Measurements from ENCODE around the gene LRRC74B.

Gene LRRC74B

DNA sequence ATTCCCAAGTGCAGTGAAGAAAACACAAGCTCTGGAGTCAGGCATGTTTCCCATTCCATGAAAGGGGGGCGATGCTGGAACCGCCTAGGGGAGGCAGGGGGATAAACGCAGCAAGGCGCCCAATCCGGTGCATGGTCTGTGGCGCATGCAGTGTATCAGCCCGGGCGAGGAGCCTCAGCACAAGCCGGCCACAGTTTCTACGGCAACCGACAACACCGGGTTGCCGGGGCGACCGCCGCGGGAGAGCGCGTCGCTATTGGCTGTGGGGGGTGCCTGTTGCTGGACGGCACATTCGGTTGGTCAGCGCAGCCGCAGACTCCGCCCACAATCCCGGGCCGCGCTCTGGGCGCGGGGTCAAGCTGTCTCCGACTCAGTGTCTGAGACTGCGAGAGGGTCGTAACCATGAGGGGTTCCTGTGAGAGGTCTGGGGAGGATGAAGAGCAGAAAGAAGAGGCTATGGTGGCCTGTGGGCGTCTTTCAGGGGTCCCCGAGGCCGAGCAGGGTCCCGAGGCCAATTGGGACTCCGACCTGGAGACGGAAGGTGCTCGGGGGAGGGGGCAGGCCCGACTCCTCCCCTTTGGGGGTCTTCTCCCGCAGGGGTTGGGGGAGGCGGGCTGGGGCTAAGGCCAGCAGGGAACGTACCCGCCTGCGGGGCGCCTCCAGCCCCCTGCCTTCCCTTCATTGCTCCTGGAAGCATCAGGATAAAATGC is at the start of gene LRRC74B:
TSS of gene LRRC74B (plus strand) at position 362 of the 710 bp plus-strand sequence. CDS start at position 403, 41 bp downstream.
- ChIA-PET CTCF (interaction anchor here (1.1 to 1.5 kb wide), 2 partner anchors 56 to 63 kb away, joined by 3 to 4 read pairs; no protein-coding TSS in a partner anchor), POLR2A (no interaction called here)
- DNase-seq (ENCODE audit: extremely low spot score): peak; percentile 92

DNA sequence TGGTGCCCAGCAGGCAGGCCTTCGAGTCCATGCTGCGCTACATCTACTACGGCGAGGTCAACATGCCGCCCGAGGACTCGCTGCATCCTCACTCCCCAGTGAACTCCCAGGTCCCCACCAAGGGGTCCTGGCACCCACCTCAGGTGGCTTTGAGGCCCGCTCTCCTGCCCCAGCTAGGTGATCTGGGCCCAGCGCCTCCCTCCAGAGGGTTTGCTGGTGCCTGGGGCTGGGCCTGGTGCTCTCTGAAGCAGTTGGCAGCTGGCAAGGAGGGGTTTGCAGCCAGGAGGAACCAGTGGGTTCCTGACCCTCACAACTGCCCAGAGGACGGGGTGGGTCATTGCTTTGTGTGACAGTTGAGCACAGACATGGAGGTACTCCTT is 49.7 kb upstream of the LRRC74B start:
- ChIA-PET POLR2A (no interaction called here), CTCF (interaction anchor here (0.7 kb wide), 1 partner anchor 14 kb away, joined by 3 read pairs; the partner anchor contains the start of gene LZTR1)
- TF ChIP-seq, protein P1, sequence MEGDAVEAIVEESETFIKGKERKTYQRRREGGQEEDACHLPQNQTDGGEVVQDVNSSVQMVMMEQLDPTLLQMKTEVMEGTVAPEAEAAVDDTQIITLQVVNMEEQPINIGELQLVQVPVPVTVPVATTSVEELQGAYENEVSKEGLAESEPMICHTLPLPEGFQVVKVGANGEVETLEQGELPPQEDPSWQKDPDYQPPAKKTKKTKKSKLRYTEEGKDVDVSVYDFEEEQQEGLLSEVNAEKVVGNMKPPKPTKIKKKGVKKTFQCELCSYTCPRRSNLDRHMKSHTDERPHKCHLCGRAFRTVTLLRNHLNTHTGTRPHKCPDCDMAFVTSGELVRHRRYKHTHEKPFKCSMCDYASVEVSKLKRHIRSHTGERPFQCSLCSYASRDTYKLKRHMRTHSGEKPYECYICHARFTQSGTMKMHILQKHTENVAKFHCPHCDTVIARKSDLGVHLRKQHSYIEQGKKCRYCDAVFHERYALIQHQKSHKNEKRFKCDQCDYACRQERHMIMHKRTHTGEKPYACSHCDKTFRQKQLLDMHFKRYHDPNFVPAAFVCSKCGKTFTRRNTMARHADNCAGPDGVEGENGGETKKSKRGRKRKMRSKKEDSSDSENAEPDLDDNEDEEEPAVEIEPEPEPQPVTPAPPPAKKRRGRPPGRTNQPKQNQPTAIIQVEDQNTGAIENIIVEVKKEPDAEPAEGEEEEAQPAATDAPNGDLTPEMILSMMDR (IDR thresholded peaks at IDR 0.05; ENCODE audit: control extremely low read depth, extremely low read depth, low read depth, missing control alignments): no peak
- DNase-seq (ENCODE audit: extremely low spot score): no peak

More for the DNA sequence above, at the start of gene LRRC74B:
- TF ChIP-seq, protein P1 (IDR thresholded peaks at IDR 0.05; ENCODE audit: control extremely low read depth, extremely low read depth, low read depth, missing control alignments): no peak

- ChIA-PET POLR2A (no interaction called here), CTCF (interaction anchor here (0.7 to 1.0 kb wide), 2 partner anchors 15 to 650 kb away, joined by 3 read pairs; partner anchors contain the start of gene LZTR1)
- no peak for DNase-seq (ENCODE audit: extremely low spot score)
- TF ChIP-seq, protein P1 (IDR thresholded peaks at IDR 0.05; ENCODE audit: control extremely low read depth, extremely low read depth, low read depth, missing control alignments): no peak
Observed at GRCh38 chr22:20996598-20997535, 48.9 kb upstream of the LRRC74B start.

- TF ChIP-seq, protein P1 (IDR thresholded peaks at IDR 0.05; ENCODE audit: control extremely low read depth, extremely low read depth, low read depth, missing control alignments): no peak
- CTCF ChIA-PET: interaction anchor here (1.0 kb wide), 1 partner anchor 649 kb away, joined by 3 read pairs; no protein-coding TSS in a partner anchor
Observed at GRCh38 chr22:20997536-20998257, 48.0 kb upstream of the LRRC74B start.

GRCh38 chr22:20998411-20999336 is 47.1 kb upstream of the LRRC74B start:
- POLR2A ChIA-PET: no interaction called here
- CTCF ChIA-PET: interaction anchor here (0.9 to 2.5 kb wide), 2 partner anchors 8 to 17 kb away, joined by 3 to 10 read pairs; partner anchors contain the start of gene LZTR1

More at GRCh38 chr22:20997536-20998257, 48.0 kb upstream of the LRRC74B start:
- DNase-seq (ENCODE audit: extremely low spot score): no peak
- POLR2A ChIA-PET: no interaction called here

More at GRCh38 chr22:20998411-20999336, 47.1 kb upstream of the LRRC74B start:
- TF ChIP-seq, protein P1 (IDR thresholded peaks at IDR 0.05; ENCODE audit: control extremely low read depth, extremely low read depth, low read depth, missing control alignments): no peak
- DNase-seq (ENCODE audit: extremely low spot score): no peak

All from GM10248 (cell line).